ENCODE data around the gene LDB3.

DNA sequence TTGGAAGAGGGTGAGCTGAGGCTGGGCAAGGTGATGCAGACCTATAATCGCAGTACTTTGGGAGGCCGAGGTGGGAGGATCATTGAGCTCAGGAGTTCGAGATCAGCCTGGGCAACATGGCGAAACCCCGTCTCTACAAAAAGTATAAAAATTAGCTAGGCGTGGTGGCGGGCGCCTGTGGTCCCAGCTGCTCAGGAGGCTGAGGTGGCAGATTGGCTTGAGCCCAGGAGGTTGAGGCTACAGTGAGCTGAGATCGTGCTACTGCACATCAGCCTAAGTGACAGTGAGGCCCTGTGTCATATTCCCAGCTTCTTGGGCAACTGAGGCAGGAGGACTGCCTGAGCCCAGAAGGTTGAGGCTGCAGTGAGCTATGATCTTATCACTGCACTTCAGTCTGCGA lies 101.7 kb downstream of the LDB3 start:
- TF ChIP-seq, protein P1, sequence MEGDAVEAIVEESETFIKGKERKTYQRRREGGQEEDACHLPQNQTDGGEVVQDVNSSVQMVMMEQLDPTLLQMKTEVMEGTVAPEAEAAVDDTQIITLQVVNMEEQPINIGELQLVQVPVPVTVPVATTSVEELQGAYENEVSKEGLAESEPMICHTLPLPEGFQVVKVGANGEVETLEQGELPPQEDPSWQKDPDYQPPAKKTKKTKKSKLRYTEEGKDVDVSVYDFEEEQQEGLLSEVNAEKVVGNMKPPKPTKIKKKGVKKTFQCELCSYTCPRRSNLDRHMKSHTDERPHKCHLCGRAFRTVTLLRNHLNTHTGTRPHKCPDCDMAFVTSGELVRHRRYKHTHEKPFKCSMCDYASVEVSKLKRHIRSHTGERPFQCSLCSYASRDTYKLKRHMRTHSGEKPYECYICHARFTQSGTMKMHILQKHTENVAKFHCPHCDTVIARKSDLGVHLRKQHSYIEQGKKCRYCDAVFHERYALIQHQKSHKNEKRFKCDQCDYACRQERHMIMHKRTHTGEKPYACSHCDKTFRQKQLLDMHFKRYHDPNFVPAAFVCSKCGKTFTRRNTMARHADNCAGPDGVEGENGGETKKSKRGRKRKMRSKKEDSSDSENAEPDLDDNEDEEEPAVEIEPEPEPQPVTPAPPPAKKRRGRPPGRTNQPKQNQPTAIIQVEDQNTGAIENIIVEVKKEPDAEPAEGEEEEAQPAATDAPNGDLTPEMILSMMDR (optimal IDR thresholded peaks at IDR 0.05 in 1 of 3, IDR thresholded peaks at IDR 0.05 in 1 of 3, conservative IDR thresholded peaks at IDR 0.05 in 1 of 3; ENCODE audit: extremely low read depth in 1 of 3, insufficient read depth in 2 of 3, low read length in 3 of 3): no peak
- TF ChIP-seq EZH2 (IDR thresholded peaks at IDR 0.05; ENCODE audit: low read length): no peak

All from keratinocyte (primary cell).